GM12865 (cell line): ENCODE results near the gene SPTBN4.

Experiments
- DNase-seq: peaks from one replicate; pipeline ENCODE4 v3.0.0; 2010; ENCODE audit warnings: low read depth
- H3K4me3 ChIP-seq: 2 replicates; pipeline ENCODE4 v1.5.1; 2011; ENCODE audit warnings: mild to moderate bottlenecking, low read depth, low read length, control low read depth
- CTCF ChIP-seq: IDR thresholded peaks from 2 replicates; pipeline ENCODE4 v1.5.1; 2011; ENCODE audit warnings: low read length, control low read depth, low read depth, inconsistent platforms; ENCODE audit not compliant: insufficient read depth; ENCODE audit errors: missing control alignments

SPTBN4 gene

GRCh38 chr19:40611900-40612698 lies 145.3 kb downstream of the SPTBN4 start:
- H3K4me3 ChIP-seq, result no peak overlapping the region
- DNase-seq, result no peak
- TF ChIP-seq CTCF, result no peak

- no peak for TF ChIP-seq CTCF
- peak; percentile 78 for DNase-seq
- H3K4me3 ChIP-seq, result peak overlapping the region; percentile 79
Observed at GRCh38 chr19:40612831-40613689, 146.3 kb downstream of the SPTBN4 start.

GRCh38 chr19:40613690-40614621 lies 147.2 kb downstream of the SPTBN4 start:
- TF ChIP-seq CTCF, result no peak
- peak; percentile 88 for DNase-seq
- peak overlapping the region; percentile 79 for H3K4me3 ChIP-seq

- DNase-seq, result peak; percentile 62
- peak overlapping the region; percentile 79 for H3K4me3 ChIP-seq
- no peak for TF ChIP-seq CTCF
Observed at GRCh38 chr19:40614622-40615411, 148.0 kb downstream of the SPTBN4 start.

GRCh38 chr19:40616178-40616577 lies 149.4 kb downstream of the SPTBN4 start:
- H3K4me3 ChIP-seq, result no peak overlapping the region
- no peak for TF ChIP-seq CTCF
- DNase-seq, result no peak

- no peak overlapping the region for H3K4me3 ChIP-seq
- no peak for DNase-seq
- TF ChIP-seq CTCF, result no peak
Observed at GRCh38 chr19:40616941-40617340, 150.1 kb downstream of the SPTBN4 start.
